HG02759 (cell line): ENCODE results near the gene TREML1.
A peak's percentile ranks its signal among the peaks of the same experiment; 100 is the strongest.
"Not testable (repeated sequence)": the region's sequence is repeated elsewhere in the genome, so short reads cannot be mapped to it uniquely, and the experiment has no call there.

Experiments
- ATAC-seq: cut with Tn5 transposase; IDR thresholded peaks from one replicate; pipeline ENCODE4 v1.9.1; 2021; ENCODE audit warnings: mild to moderate bottlenecking, moderate library complexity; ENCODE audit not compliant: unreplicated experiment

The TREML1 gene

GRCh38 chr6:41153992-41154625 lies at the start of gene TREML1:
TSS of gene TREML1 (minus strand) at chr6:41154347. CDS start at chr6:41154288, 59 bp downstream.
- no peak for ATAC-seq

- ATAC-seq = no peak
Observed at GRCh38 chr6:41201764-41202173, 47.6 kb upstream of the TREML1 start.

GRCh38 chr6:41200901-41201763 lies 47.0 kb upstream of the TREML1 start, which contains the start of gene TREML2:
TSS of gene TREML2 (minus strand) at chr6:41201149. CDS start at chr6:41201008, 141 bp downstream.
- peak; percentile 52 for ATAC-seq

GRCh38 chr6:41200296-41200900 lies 46.3 kb upstream of the TREML1 start:
- peak; percentile 33 for ATAC-seq

GRCh38 chr6:41199552-41200246 lies 45.6 kb upstream of the TREML1 start:
- peak; percentile 40 for ATAC-seq

- ATAC-seq = no peak
Observed at GRCh38 chr6:41197234-41197633, 43.1 kb upstream of the TREML1 start.

- ATAC-seq = no peak
Observed at GRCh38 chr6:41194386-41194785, 40.2 kb upstream of the TREML1 start.

- no peak for ATAC-seq
Observed at GRCh38 chr6:41193884-41194283, 39.7 kb upstream of the TREML1 start.

- no peak for ATAC-seq
Observed at GRCh38 chr6:41193171-41193734, 39.1 kb upstream of the TREML1 start.

- no peak for ATAC-seq
Observed at GRCh38 chr6:41191569-41191968, 37.4 kb upstream of the TREML1 start.

- ATAC-seq = no peak
Observed at GRCh38 chr6:41190791-41191190, 36.6 kb upstream of the TREML1 start.

GRCh38 chr6:41189967-41190366 lies 35.8 kb upstream of the TREML1 start:
- ATAC-seq = no peak

GRCh38 chr6:41189046-41189445 lies 34.9 kb upstream of the TREML1 start:
- not testable (repeated sequence) for ATAC-seq

GRCh38 chr6:41187924-41188886 lies 34.1 kb upstream of the TREML1 start:
- no peak for ATAC-seq

- ATAC-seq = no peak
Observed at GRCh38 chr6:41186031-41186562, 31.9 kb upstream of the TREML1 start.

- no peak for ATAC-seq
Observed at GRCh38 chr6:41184761-41185160, 30.6 kb upstream of the TREML1 start.

GRCh38 chr6:41182069-41183034 lies 28.2 kb upstream of the TREML1 start:
- ATAC-seq = peak; percentile 60

GRCh38 chr6:41181566-41181965 lies 27.4 kb upstream of the TREML1 start:
- ATAC-seq = no peak
